K562 treated with DMSO at 1 percent for 48 hours (cell line): ENCODE measurements around the gene CDK5R1. TPM values are rescaled to one million over a fixed set of nuclear protein-coding genes. Genes with fewer than 3 reads are reported as not detected.

Source experiments
- total RNA-seq: library from RNA; unstranded; fragments of 300-600 nt; gene quantifications from 2 replicates; pipeline ENCODE4 v1.2.3, GENCODE V29; 2022; ENCODE audit warnings: low replicate concordance; ENCODE audit errors: extremely low read depth

CDK5R1 gene
- total RNA-seq = not detected in 2 replicates

GRCh38 chr17:32486701-32487472, at the start of gene CDK5R1:
CDK5R1 (plus strand) TSS chr17:32486993; CDS start chr17:32487621, 628 bp downstream.

GRCh38 chr17:32444301-32445073, 42.3 kb upstream of the CDK5R1 start, which contains the start of gene PSMD11:
PSMD11 (plus strand) TSS chr17:32444510; CDS start chr17:32444524, 14 bp downstream.

Other genes starting within 250 kb of the CDK5R1 start
- not detected in 2 replicates for gene RHBDL3, start 221.2 kb upstream of the CDK5R1 start, total RNA-seq
- gene C17orf75, start 144.8 kb upstream of the CDK5R1 start, total RNA-seq = not detected in 2 replicates
- not detected in 2 replicates for gene ZNF207, start 136.8 kb upstream of the CDK5R1 start, total RNA-seq
- not detected in 2 replicates for gene PSMD11, start 42.5 kb upstream of the CDK5R1 start, total RNA-seq